SK-N-MC (cell line): Measurements from ENCODE around the gene WDR44.

Source experiments
- DNase-seq: peaks from one replicate; pipeline ENCODE4 v3.0.0-alpha.2; 2011; ENCODE audit warnings: low read depth, low spot score
- H3K27ac ChIP-seq: fragments of 200-600 bp; sonication (generic); 2 replicates; pipeline ENCODE4 v1.5.1; 2016; ENCODE audit warnings: mixed run types
- H3K36me3 ChIP-seq: fragments of 200-600 bp; sonication (generic); 2 replicates; pipeline ENCODE4 v1.6.1; 2017; ENCODE audit warnings: antibody characterized with exemption, low read length, mixed read lengths; ENCODE audit not compliant: insufficient read depth
- H3K4me3 ChIP-seq: fragments of 200-600 bp; sonication (generic); 2 replicates; pipeline ENCODE4 v1.5.1; 2016
- H3K9ac ChIP-seq: fragments of 200-600 bp; sonication (generic); 2 replicates; pipeline ENCODE4 v1.8.0; 2017; ENCODE audit warnings: mixed run types, mixed read lengths; ENCODE audit not compliant: insufficient read length
- H3K9me3 ChIP-seq: fragments of 200-600 bp; sonication (generic); 2 replicates; pipeline ENCODE4 v1.6.1; 2017; ENCODE audit warnings: low read depth, mild to moderate bottlenecking, antibody characterized with exemption, low read length, moderate library complexity, mixed read lengths
- EZH2 ChIP-seq: fragments of 200-600 bp; sonication (generic); IDR thresholded peaks from one replicate; pipeline ENCODE4 v1.6.1; 2017; ENCODE audit warnings: antibody characterized with exemption
- FOXP2 ChIP-seq: optimal IDR thresholded peaks from 2 replicates; pipeline ENCODE3; 2011; ENCODE audit warnings: mild to moderate bottlenecking, moderate library complexity; ENCODE audit not compliant: insufficient read depth; ENCODE audit errors: extremely low read length, control extremely low read depth
- POLR2AphosphoS5 ChIP-seq: IDR thresholded peaks from 2 replicates; pipeline ENCODE4 v1.6.1; 2012; ENCODE audit warnings: mild to moderate bottlenecking, low read depth, low read length, borderline replicate concordance

The WDR44 gene

GRCh38 chrX:118346258-118347094, 570 bp downstream of the WDR44 start:
- peak overlapping the region; percentile 78 for H3K27ac ChIP-seq

GRCh38 chrX:118347131-118347530, 1.2 kb downstream of the WDR44 start:
- H3K36me3 ChIP-seq: no peaks in the 10 kb centered on the region
- H3K9me3 ChIP-seq: no peaks in the 10 kb centered on the region
- TF ChIP-seq FOXP2 (no peak), EZH2 (no peak)
- no peak for DNase-seq
- H3K4me3 ChIP-seq: peak overlapping the region; percentile 84
- H3K27ac ChIP-seq: no peak overlapping the region
- H3K9ac ChIP-seq: peak overlapping the region; percentile 82

More at GRCh38 chrX:118346258-118347094, 570 bp downstream of the WDR44 start:
- H3K9me3 ChIP-seq: no peaks in the 10 kb centered on the region
- no peak for DNase-seq
- peak overlapping the region; percentile 82 for H3K9ac ChIP-seq
- no peak for TF ChIP-seq POLR2AphosphoS5
- TF ChIP-seq FOXP2: no peak
- TF ChIP-seq EZH2: no peak
- no peaks in the 10 kb centered on the region for H3K36me3 ChIP-seq
- peak overlapping the region; percentile 84 for H3K4me3 ChIP-seq

GRCh38 chrX:118347736-118348135, 1.8 kb downstream of the WDR44 start:
- Histone ChIP-seq H3K4me3 (peak overlapping the region; percentile 84), H3K36me3 (no peaks in the 10 kb centered on the region), H3K9ac (peak overlapping the region; percentile 82), H3K27ac (no peak overlapping the region), H3K9me3 (no peaks in the 10 kb centered on the region)
- no peak for TF ChIP-seq EZH2
- DNase-seq: no peak

GRCh38 chrX:118348186-118348810, 2.4 kb downstream of the WDR44 start:
- Histone ChIP-seq H3K27ac (no peak overlapping the region), H3K9ac (no peak overlapping the region), H3K36me3 (no peaks in the 10 kb centered on the region), H3K9me3 (no peaks in the 10 kb centered on the region), H3K4me3 (peak overlapping the region; percentile 84)
- no peak for DNase-seq
- TF ChIP-seq EZH2 (no peak), FOXP2 (no peak), POLR2AphosphoS5 (no peak)

- H3K36me3 ChIP-seq: no peaks in the 10 kb centered on the region
- H3K9ac ChIP-seq: no peak overlapping the region
- DNase-seq: no peak
- TF ChIP-seq FOXP2: no peak
- TF ChIP-seq EZH2: no peak
- TF ChIP-seq POLR2AphosphoS5: no peak
- no peak overlapping the region for H3K4me3 ChIP-seq
- no peaks in the 10 kb centered on the region for H3K9me3 ChIP-seq
- no peak overlapping the region for H3K27ac ChIP-seq
Observed at GRCh38 chrX:118349188-118349587, 3.3 kb downstream of the WDR44 start.

- no peak for DNase-seq
- Histone ChIP-seq H3K4me3 (no peak overlapping the region), H3K27ac (no peak overlapping the region), H3K9me3 (no peaks in the 10 kb centered on the region), H3K9ac (peak overlapping the region; percentile 45), H3K36me3 (no peaks in the 10 kb centered on the region)
- no peak for TF ChIP-seq POLR2AphosphoS5
- no peak for TF ChIP-seq FOXP2
- no peak for TF ChIP-seq EZH2
Observed at GRCh38 chrX:118350221-118350620, 4.3 kb downstream of the WDR44 start.

GRCh38 chrX:118350706-118351105, 4.8 kb downstream of the WDR44 start:
- no peak for DNase-seq
- TF ChIP-seq FOXP2 (no peak), POLR2AphosphoS5 (no peak), EZH2 (no peak)
- no peaks in the 10 kb centered on the region for H3K36me3 ChIP-seq
- no peak overlapping the region for H3K9ac ChIP-seq
- no peak overlapping the region for H3K4me3 ChIP-seq
- H3K9me3 ChIP-seq: no peaks in the 10 kb centered on the region
- no peak overlapping the region for H3K27ac ChIP-seq

GRCh38 chrX:118352566-118352965, 6.7 kb downstream of the WDR44 start:
- TF ChIP-seq POLR2AphosphoS5: no peak
- TF ChIP-seq EZH2: no peak
- TF ChIP-seq FOXP2: no peak
- Histone ChIP-seq H3K9ac (no peak overlapping the region), H3K9me3 (no peaks in the 10 kb centered on the region), H3K36me3 (no peaks in the 10 kb centered on the region), H3K4me3 (no peak overlapping the region), H3K27ac (no peak overlapping the region)
- DNase-seq: no peak
